Neural cell (in vitro differentiated cells): ENCODE measurements around the gene PFKFB3.
"Not testable (repeated sequence)": the region's sequence is repeated elsewhere in the genome, so short reads cannot be mapped to it uniquely, and the experiment has no call there.

Experiments used
- EZH2 ChIP-seq: fragments of 200-600, 300-800 bp; shearing (Covaris generic), sonication (generic); IDR thresholded peaks from 2 replicates; pipeline ENCODE4 v1.6.1; 2014; ENCODE audit warnings: antibody characterized with exemption, low read length, borderline replicate concordance, mild to moderate bottlenecking; ENCODE audit not compliant: insufficient read depth, poor library complexity, severe bottlenecking
- TAF1 ChIP-seq: IDR thresholded peaks from 2 replicates; pipeline ENCODE4 v1.6.1; 2012; ENCODE audit warnings: low read depth
- TF ChIP-seq, protein P1 (sequence below): fragments of 450-650 bp; IDR thresholded peaks from 2 replicates; pipeline ENCODE4 v1.5.1; 2014; ENCODE audit warnings: antibody characterized with exemption, mild to moderate bottlenecking, moderate library complexity; ENCODE audit not compliant: poor library complexity, severe bottlenecking

DNA sequence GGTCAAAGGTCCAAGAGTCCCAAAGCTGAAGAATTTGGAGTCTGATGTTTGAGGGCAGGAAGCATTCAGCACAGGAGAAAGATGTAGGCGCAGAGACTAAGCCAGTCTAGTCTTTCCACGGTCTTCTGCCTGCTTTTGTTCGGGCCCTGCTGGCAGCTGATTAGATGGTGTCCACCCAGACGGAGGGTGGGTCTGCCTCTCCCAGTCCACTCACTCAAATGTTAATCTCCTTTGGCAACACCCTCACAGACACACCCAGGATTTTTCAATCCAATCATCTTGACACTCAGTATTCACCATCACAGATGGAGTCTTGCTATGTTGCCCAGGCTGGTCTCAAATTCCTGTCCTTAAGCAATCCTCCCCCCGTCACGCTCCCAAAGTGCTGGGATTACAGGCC is 6.2 kb upstream of the PFKFB3 start:
- TF ChIP-seq, protein P1, sequence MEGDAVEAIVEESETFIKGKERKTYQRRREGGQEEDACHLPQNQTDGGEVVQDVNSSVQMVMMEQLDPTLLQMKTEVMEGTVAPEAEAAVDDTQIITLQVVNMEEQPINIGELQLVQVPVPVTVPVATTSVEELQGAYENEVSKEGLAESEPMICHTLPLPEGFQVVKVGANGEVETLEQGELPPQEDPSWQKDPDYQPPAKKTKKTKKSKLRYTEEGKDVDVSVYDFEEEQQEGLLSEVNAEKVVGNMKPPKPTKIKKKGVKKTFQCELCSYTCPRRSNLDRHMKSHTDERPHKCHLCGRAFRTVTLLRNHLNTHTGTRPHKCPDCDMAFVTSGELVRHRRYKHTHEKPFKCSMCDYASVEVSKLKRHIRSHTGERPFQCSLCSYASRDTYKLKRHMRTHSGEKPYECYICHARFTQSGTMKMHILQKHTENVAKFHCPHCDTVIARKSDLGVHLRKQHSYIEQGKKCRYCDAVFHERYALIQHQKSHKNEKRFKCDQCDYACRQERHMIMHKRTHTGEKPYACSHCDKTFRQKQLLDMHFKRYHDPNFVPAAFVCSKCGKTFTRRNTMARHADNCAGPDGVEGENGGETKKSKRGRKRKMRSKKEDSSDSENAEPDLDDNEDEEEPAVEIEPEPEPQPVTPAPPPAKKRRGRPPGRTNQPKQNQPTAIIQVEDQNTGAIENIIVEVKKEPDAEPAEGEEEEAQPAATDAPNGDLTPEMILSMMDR, result not testable (repeated sequence)
- not testable (repeated sequence) for TF ChIP-seq EZH2, TAF1
